H1 (cell line): Measurements from ENCODE around the gene ADNP. TPM values are rescaled to one million over a fixed set of nuclear protein-coding genes. Genes with fewer than 3 reads are reported as not detected.

Source experiments
- BCL11A ChIP-seq, 2 experiments: IDR thresholded peaks; one replicate each; pipeline ENCODE4 v1.6.1; 2011; ENCODE audit warnings: low read depth in 2 of 2, low read length in 2 of 2, mild to moderate bottlenecking in 2 of 2
- KDM1A ChIP-seq: fragments of 200-600, 300-600 bp; sonication (generic); IDR thresholded peaks from 2 replicates; pipeline ENCODE4 v1.7.1; 2016; ENCODE audit warnings: mild to moderate bottlenecking, low read length, borderline replicate concordance
- NRF1 ChIP-seq: IDR thresholded peaks from 2 replicates; pipeline ENCODE4 v1.6.1; 2011; ENCODE audit warnings: mild to moderate bottlenecking, low read depth, low read length, improper control_type of control experiment
- RFX5 ChIP-seq: IDR thresholded peaks from 2 replicates; pipeline ENCODE4 v1.6.1; 2011; ENCODE audit warnings: low read depth, low read length, improper control_type of control experiment, borderline replicate concordance
- TBP ChIP-seq: IDR thresholded peaks from 2 replicates; pipeline ENCODE4 v1.6.1; 2011; ENCODE audit warnings: low read depth, low read length, improper control_type of control experiment
- polyA plus RNA-seq, 7 experiments: library from polyadenylated mRNA; depleted of rRNA in 3 of 7; stranded (reverse) in 5 of 7; unstranded in 2 of 7; fragments of >200 nt in 5 of 7; fragments of 200-250 nt in 2 of 7; gene quantifications; 1 replicate in 5 of 7; 2 replicates in 1 of 7; 4 replicates in 1 of 7; pipeline versions ENCODE4 v1.2.1 to v1.2.3, GENCODE V29; 2011 to 2013; ENCODE audit warnings: missing spikeins in 2 of 7, mixed read lengths in 2 of 7
- total RNA-seq: library from RNA; stranded (reverse); fragmentation: NEBNext Ultra II Directional; extraction: Animal tissue kit (Norgen Biotek cat#: 25700); gene quantifications from 2 replicates; pipeline ENCODE4 v1.2.1, GENCODE V29; 2021
- TF ChIP-seq, protein P1 (sequence below): fragments of 300-600 bp; sonication (generic); IDR thresholded peaks from 2 replicates; pipeline ENCODE4 v1.7.1; 2012; ENCODE audit warnings: low read length, moderate library complexity, mild to moderate bottlenecking, inconsistent platforms; ENCODE audit not compliant: insufficient replicate concordance

ADNP gene
- total and polyA plus RNA-seq, 2 of the 8 experiments (the other 6 are each of a cell fraction or from before 2014, with no cell fraction given) = 31.6 to 123 TPM

DNA sequence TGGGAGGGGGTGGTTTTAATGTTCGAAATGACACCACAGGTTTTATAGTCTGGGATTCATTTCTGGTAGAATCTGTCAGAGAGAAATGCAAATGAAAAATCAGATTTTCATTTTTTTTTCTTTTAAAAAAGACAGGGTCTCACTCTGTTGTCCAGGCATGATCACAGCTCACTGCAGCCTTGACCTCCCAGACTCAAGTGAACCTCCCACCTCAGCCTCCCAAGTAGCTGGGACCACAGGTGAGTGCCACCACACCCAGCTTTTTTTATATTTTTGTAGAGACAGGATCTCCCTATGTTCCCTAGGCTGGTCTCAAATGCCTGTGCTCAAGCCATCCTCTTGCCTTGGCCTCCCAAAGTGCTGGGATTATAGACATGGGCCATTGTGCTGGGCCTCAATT lies 2.4 kb upstream of the ADNP start (continued):
- TF ChIP-seq, protein P1, sequence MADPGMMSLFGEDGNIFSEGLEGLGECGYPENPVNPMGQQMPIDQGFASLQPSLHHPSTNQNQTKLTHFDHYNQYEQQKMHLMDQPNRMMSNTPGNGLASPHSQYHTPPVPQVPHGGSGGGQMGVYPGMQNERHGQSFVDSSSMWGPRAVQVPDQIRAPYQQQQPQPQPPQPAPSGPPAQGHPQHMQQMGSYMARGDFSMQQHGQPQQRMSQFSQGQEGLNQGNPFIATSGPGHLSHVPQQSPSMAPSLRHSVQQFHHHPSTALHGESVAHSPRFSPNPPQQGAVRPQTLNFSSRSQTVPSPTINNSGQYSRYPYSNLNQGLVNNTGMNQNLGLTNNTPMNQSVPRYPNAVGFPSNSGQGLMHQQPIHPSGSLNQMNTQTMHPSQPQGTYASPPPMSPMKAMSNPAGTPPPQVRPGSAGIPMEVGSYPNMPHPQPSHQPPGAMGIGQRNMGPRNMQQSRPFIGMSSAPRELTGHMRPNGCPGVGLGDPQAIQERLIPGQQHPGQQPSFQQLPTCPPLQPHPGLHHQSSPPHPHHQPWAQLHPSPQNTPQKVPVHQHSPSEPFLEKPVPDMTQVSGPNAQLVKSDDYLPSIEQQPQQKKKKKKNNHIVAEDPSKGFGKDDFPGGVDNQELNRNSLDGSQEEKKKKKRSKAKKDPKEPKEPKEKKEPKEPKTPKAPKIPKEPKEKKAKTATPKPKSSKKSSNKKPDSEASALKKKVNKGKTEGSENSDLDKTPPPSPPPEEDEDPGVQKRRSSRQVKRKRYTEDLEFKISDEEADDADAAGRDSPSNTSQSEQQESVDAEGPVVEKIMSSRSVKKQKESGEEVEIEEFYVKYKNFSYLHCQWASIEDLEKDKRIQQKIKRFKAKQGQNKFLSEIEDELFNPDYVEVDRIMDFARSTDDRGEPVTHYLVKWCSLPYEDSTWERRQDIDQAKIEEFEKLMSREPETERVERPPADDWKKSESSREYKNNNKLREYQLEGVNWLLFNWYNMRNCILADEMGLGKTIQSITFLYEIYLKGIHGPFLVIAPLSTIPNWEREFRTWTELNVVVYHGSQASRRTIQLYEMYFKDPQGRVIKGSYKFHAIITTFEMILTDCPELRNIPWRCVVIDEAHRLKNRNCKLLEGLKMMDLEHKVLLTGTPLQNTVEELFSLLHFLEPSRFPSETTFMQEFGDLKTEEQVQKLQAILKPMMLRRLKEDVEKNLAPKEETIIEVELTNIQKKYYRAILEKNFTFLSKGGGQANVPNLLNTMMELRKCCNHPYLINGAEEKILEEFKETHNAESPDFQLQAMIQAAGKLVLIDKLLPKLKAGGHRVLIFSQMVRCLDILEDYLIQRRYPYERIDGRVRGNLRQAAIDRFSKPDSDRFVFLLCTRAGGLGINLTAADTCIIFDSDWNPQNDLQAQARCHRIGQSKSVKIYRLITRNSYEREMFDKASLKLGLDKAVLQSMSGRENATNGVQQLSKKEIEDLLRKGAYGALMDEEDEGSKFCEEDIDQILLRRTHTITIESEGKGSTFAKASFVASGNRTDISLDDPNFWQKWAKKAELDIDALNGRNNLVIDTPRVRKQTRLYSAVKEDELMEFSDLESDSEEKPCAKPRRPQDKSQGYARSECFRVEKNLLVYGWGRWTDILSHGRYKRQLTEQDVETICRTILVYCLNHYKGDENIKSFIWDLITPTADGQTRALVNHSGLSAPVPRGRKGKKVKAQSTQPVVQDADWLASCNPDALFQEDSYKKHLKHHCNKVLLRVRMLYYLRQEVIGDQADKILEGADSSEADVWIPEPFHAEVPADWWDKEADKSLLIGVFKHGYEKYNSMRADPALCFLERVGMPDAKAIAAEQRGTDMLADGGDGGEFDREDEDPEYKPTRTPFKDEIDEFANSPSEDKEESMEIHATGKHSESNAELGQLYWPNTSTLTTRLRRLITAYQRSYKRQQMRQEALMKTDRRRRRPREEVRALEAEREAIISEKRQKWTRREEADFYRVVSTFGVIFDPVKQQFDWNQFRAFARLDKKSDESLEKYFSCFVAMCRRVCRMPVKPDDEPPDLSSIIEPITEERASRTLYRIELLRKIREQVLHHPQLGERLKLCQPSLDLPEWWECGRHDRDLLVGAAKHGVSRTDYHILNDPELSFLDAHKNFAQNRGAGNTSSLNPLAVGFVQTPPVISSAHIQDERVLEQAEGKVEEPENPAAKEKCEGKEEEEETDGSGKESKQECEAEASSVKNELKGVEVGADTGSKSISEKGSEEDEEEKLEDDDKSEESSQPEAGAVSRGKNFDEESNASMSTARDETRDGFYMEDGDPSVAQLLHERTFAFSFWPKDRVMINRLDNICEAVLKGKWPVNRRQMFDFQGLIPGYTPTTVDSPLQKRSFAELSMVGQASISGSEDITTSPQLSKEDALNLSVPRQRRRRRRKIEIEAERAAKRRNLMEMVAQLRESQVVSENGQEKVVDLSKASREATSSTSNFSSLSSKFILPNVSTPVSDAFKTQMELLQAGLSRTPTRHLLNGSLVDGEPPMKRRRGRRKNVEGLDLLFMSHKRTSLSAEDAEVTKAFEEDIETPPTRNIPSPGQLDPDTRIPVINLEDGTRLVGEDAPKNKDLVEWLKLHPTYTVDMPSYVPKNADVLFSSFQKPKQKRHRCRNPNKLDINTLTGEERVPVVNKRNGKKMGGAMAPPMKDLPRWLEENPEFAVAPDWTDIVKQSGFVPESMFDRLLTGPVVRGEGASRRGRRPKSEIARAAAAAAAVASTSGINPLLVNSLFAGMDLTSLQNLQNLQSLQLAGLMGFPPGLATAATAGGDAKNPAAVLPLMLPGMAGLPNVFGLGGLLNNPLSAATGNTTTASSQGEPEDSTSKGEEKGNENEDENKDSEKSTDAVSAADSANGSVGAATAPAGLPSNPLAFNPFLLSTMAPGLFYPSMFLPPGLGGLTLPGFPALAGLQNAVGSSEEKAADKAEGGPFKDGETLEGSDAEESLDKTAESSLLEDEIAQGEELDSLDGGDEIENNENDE = no peak
- no peak for TF ChIP-seq KDM1A
- TF ChIP-seq TBP = no peak
- no peak for TF ChIP-seq BCL11A (IDR thresholded peaks at IDR 0.05; ENCODE audit: low read depth in 2 of 2, low read length in 2 of 2)
- TF ChIP-seq RFX5 = no peak
- TF ChIP-seq NRF1 = no peak
